Measurements from ENCODE around the gene ZNF883.

DNA sequence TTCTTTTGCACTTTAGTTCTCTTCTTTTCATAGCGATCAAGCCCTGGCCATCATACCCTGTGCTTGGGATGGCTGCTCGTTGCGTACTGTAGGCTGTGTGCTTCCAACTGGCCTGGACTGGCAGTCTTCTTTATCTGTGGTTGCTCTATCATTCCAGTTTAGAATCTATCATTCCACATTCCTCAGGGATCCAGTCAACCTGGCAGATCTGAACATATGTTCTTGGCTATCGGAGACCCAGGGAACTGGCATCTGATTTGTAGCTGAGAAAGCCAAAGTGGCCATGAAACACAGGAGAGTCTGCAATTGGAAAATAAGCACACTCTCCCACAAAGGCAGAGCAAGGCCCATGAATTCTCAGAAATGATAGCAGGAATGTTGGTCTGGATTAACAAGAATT, 98.7 kb downstream of the ZNF883 start:
- TF ChIP-seq POLR2AphosphoS5 (IDR thresholded peaks at IDR 0.05; ENCODE audit: low read depth, low read length) = no peak
- no peak for TF ChIP-seq TCF12 (IDR thresholded peaks at IDR 0.05; ENCODE audit: low read depth, low read length)
- TF ChIP-seq TBP (IDR thresholded peaks at IDR 0.05; ENCODE audit: low read depth, low read length) = no peak
- no peak for TF ChIP-seq EGR1 (IDR thresholded peaks at IDR 0.05; ENCODE audit: borderline replicate concordance, low read depth, low read length)
- TF ChIP-seq KDM1A (IDR thresholded peaks at IDR 0.05; ENCODE audit: borderline replicate concordance, low read length) = no peak
- TF ChIP-seq, protein P1, sequence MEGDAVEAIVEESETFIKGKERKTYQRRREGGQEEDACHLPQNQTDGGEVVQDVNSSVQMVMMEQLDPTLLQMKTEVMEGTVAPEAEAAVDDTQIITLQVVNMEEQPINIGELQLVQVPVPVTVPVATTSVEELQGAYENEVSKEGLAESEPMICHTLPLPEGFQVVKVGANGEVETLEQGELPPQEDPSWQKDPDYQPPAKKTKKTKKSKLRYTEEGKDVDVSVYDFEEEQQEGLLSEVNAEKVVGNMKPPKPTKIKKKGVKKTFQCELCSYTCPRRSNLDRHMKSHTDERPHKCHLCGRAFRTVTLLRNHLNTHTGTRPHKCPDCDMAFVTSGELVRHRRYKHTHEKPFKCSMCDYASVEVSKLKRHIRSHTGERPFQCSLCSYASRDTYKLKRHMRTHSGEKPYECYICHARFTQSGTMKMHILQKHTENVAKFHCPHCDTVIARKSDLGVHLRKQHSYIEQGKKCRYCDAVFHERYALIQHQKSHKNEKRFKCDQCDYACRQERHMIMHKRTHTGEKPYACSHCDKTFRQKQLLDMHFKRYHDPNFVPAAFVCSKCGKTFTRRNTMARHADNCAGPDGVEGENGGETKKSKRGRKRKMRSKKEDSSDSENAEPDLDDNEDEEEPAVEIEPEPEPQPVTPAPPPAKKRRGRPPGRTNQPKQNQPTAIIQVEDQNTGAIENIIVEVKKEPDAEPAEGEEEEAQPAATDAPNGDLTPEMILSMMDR (IDR thresholded peaks at IDR 0.05; ENCODE audit: control extremely low read depth in 1 of 3, insufficient read depth in 1 of 3, low read depth in 1 of 3, low read length in 3 of 3) = no peak
- TF ChIP-seq ZNF274 (IDR thresholded peaks at IDR 0.05; ENCODE audit: borderline replicate concordance, extremely low read depth, low read length) = no peak
- TF ChIP-seq MAX (IDR thresholded peaks at IDR 0.05) = no peak
- no peak for TF ChIP-seq PHF8 (conservative IDR thresholded peaks at IDR 0.05; ENCODE audit: low read depth, low read length)
- TF ChIP-seq CHD7 (IDR thresholded peaks at IDR 0.05; ENCODE audit: insufficient replicate concordance, low read length) = no peak
- TF ChIP-seq YY1 (IDR thresholded peaks at IDR 0.05; ENCODE audit: low read depth, low read length) = no peak
- no peak for TF ChIP-seq EZH2 (IDR thresholded peaks at IDR 0.05; ENCODE audit: low read depth, low read length, severe bottlenecking)
- no peak for TF ChIP-seq POLR2A (IDR thresholded peaks at IDR 0.05; ENCODE audit: control extremely low read depth in 1 of 2, low read depth in 2 of 2, low read length in 2 of 2)
- TF ChIP-seq ASH2L (IDR thresholded peaks at IDR 0.05; ENCODE audit: low read length) = no peak
